GM18519 (cell line): ENCODE data around the gene MAGI2.

ENCODE experiments used
- ATAC-seq: cut with Tn5 transposase; IDR thresholded peaks from one replicate; pipeline ENCODE4 v1.9.1; 2021; ENCODE audit warnings: mild to moderate bottlenecking, moderate library complexity; ENCODE audit not compliant: unreplicated experiment, low FRiP score

Gene MAGI2

DNA sequence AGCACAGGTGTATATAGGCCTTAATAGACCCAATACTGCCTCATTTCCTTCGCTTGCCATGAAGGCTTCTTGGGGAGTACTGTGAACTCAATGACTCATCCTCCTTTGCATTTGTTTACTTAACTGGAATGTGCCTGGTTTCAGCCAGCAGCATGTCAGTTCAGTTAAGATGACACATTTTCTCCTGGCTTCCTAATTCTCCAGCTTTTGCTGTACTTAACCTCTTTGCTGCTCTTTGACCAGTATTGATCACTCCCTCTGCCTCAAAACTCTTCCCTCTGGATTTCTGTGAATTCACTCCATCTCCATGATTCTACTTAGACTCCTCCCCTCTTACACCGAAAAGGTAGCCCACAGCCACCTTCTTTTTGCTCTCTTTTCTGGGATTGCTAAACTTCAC, 135.7 kb downstream of the MAGI2 start:
- ATAC-seq = no peak

DNA sequence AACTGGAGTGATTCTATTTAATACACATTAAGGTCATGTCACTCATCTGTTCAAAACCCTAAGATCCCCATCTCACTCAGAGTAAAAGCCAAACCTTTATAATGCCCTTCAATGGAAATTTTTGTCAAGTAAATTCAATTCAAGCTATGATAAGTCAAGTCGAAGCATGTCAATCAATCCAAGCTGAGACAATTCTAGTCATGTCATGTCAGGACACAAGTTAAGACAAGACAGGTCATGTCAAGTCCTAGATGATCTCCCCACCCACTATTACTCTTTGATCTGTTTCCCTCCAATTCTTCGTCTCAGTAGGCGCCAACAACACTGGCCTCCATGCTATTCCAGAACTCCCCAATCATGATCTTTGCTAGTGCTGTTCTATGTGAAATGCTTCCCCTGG, 141.4 kb downstream of the MAGI2 start:
- ATAC-seq = no peak

DNA sequence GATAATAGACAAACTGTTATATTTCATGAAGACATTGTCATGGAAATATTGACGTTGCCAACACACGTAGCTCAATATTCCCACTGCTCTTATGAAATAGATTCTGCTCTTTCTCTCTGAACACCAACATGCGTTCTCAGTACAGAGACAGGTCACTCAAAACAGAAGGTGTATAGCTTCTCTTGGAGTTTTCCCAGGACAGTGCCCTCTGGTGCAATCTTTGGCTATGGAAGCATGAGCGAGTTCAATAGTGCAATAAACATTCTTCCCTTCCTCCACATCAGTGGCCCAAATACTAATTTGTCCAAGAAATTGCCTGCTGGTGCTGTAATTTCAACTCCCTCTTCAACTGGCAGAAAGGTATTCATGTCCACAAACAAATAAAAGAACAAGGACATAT, 145.3 kb downstream of the MAGI2 start:
- no peak for ATAC-seq

DNA sequence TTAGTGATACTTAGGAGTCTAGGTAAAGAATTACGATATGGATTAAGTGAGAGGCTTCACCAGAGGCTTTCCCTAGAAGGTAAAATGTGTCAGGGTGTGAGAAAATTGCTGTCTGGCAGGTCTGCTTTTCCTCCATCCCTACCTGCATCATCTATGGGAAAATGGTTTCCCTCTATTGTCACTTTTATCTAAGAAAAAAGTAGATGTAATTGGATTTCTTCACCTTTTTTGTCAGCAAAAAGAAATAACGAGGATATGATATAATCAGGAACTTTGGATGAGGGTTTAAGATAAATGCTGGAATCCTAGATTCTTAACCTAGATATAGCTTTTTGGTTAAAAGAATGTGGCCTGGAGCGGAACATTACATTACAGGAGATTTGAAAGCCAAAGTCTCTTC, 146.1 kb downstream of the MAGI2 start:
- no peak for ATAC-seq

DNA sequence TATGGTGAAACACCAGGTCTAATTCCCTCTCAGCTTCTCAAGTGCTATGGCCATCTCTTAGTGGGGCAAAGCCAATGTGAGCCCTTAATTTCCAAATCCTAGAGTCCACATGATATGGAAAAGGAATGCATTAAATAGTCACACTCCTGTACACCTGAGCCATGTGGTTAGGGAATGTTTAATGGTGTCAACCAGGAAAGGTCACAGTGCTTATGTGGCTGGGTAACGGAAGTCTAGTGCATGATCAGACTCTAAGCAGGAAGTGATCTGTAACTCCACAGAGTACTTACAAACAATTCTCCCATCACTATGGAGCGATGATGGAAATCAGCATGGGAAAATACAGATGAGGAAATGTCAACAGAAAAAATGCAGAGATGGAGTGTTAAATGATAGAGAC, 148.8 kb downstream of the MAGI2 start:
- no peak for ATAC-seq

DNA sequence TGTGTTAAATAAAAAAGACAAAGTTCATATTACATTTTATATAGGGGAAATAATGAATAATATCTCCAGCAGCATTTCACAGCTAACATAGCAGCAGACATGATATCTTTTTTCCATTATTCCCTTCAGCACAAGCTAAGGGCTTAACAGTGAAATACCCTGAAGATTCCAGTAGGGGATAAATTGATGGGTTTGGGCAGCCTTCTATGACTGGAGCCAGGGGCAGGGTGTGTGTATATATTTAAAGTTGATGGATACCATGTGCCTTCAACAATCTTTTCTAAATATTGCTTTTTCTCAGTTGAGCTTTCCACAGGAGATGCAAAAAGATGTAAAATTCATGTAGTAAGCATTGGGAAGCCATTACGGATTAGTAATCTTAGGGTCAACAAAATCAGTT, 151.2 kb downstream of the MAGI2 start:
- no peak for ATAC-seq

DNA sequence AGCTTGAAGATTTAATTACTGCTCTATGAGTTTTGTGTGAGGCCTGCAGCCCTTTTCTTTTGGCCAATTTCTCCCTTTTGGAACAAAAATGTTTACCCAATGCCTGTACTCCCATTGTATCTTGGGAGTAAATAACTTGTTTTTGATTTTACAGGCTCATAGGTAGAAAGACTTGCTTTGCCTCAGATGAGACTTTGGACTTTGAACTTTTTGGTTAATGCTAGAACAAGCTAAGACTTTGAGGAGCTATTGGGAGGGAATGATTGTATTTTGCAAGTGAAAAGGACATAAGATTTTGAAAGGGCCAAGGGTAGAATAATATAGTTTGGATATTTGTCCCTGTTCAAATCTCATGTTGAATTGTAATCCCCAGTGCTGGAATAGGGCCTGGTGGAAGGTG, 152.0 kb downstream of the MAGI2 start:
- no peak for ATAC-seq

DNA sequence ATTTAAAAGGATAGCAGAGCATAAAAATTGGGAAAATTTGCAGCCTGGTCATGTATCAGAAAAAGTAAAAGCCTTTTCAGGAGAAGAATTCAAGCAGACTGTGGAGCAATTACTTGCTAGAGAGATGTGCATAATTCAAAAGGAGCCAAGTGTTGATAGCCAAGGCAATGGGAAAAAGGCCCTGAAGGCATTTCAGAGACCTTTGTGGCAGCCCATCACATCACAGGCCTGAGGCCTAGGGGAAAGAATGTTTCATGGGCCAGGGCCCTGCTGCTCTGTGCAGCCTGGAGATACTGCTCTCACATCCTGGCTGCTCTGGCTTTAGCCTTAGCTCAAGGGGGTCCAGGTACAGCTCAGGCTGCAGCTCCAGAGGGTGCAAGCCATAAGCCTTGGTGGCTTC, 152.9 kb downstream of the MAGI2 start:
- ATAC-seq = no peak

DNA sequence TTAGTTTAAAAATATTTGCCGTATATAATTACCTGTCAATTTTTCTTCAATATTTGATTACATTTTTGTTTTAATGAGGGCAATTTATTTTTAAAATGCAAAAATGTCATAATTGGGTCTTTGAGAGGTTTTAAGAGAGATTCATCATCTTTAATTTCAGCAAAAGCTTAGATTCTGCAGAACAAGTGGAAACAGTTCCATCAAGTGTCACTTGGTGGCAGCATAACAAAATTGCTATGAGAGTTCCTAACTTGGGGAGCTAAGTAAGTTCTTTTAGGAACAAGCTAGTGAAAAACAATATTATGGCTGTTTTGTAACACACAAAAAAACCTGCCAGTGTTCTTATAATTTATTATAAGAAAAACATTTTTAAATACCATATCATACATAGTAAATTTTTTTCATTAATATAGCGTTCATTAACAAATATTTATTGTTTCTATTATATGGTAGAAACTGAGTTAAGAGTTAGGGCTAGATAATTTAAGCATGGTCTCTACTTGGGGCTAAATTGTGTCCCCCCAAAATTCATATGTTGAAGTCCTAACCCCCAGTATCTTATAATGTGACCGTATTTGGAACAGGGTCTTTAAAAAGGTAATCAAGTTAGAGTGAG, 155.2 kb downstream of the MAGI2 start:
- ATAC-seq = no peak

DNA sequence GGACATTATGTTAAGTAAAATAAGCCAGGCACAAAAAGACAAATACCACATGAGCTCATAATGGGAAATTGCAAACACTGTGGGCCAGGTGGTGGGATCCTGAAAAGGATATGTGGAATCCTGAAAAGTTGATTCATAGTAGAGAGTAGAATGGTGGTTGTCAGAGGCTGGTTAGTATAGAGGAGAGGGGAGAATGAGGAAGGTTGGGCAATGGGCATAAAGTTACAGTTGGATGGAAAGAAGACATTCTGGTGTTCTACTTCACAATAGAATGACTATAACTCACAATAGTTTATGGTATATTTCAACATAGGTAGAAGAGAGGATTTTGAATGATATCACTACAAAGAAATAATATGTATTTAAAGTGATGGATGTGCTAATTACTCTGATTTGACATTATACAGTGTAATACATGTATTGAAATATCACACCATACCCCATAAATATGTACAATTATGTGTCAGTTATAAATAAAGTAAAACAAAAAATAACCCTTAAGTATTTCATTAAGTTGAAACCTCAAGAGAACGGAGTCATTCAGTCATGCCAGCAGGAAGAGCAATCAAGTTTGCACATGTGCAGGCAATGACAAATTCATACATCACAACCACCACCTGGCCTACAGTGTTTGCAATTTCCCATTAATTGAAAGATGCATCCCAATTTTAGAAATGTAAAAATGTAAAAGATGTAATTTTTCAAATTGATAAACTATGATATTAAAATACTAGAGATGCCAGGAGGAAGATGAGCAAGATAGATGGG, 156.7 kb downstream of the MAGI2 start:
- no peak for ATAC-seq

DNA sequence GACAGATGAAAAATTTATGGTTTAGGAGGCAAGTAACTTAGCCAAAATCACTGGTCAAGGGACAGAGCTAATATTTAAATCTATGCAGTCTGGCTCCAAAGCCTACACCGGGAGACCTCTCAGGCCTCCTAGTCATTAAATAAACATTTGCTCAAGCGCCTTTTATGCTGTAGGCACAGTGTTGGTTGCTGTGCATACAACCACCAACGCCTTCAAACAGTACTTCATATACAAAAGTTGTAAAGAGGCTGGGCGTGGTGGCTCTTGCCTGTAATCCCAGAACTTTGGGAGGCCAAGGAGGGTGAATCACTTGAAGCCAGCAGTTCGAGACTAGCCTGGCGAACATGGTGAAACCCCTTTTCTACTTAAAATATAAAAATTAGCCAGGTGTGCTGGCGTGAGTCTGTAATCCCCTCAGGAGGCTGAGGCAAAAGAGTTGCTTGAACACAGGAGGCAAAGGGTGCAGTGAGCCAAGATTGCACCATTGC, 159.8 kb downstream of the MAGI2 start:
- no peak for ATAC-seq

DNA sequence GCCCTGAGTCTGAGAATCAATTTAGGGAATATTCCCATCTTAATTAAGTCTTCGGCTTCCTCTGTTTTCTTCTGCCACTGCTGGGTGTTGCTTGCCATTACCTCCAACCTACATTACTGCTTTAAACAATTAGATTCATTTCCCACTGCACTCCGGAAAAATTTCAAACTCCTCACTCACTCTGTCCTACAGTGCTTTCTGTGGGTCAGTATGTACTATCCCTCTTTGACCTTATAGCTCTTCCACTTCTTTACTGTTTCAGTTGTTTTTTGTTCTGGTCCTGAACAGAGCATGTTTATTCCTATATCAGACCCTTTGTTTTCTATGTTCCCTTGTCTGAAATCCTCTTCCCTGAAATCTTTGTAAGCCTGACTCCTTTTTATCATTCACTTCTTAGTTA, 160.6 kb downstream of the MAGI2 start:
- no peak for ATAC-seq

DNA sequence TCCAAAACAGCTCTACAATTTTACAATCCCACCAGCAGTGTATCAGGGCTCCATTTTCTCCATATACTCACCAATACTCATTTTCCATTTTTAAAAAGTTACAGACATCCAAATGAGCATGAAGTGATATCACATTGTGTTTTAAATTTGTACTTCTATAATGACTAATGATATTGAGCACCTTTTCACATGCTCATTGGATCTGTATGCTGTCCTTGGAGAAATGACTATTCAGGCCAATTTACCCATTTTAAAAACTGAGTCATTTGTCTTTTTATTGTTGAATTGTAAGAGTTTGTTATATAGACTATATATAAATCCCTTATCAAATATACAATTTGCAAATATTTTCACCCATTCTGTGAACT, 162.0 kb downstream of the MAGI2 start:
- ATAC-seq = no peak

DNA sequence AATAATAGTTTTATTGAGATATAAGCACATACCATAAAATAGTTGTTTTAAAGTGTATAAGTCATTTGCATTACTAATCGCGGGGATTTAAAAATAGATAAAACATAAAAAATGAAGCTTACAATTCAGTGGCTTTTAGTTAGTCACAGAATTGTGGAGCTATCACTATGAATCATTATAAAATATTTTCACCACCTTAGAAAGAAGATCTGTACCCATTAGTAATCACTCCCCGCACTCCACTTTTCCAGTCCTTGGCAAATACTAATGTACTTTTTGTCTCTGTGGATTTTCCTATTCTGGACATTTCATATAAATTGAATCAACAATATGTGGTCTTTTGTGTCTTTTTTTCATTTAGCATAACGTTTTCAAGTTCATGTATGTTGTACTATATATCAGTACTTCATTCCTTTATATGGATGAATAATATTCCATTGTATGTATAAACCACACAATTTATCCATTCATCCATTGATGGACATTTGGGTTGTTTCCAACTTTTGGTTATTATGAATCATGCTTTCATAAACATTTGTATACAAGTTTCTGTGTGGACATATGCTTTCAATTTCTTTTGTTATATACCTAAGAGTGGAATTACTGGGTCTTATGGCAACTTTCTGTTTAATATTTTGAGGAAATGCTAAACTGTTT, 162.5 kb downstream of the MAGI2 start:
- ATAC-seq = no peak

DNA sequence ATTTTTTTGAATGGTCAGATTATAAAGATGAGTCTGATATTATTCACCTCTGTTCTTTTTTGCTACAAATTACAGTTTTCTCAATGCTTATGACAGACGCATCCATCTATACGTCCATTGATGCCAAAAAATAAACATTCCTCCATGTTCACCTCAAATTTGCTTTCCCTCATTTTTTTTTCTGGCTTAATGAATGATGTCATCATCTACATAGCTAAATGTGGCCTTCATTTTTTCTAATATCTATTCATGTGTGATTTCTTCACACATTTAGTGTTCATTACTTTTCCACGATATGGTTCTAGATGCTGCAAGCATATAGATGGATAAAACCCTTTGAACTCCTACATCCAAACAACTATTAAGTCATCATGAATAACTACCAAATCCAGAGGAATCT, 163.1 kb downstream of the MAGI2 start:
- no peak for ATAC-seq

DNA sequence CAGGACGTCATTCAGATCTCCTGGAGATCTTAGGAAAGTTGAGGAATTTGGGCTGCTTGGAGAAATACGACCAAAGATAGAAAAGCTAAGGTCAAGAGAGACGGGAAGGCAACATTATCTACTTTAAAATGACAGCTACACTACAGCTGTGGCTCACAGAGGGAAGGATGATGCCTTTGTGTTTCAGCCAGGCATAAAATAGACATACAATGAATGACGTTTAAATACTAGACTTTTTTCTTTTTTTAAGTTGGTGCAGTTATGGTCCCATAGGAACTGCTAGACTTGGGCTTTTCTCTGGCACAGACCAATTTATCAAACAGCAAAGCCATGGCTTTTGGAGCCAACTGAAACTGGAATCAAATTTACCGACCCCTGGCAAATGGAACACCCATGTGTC, 164.8 kb downstream of the MAGI2 start:
- no peak for ATAC-seq

DNA sequence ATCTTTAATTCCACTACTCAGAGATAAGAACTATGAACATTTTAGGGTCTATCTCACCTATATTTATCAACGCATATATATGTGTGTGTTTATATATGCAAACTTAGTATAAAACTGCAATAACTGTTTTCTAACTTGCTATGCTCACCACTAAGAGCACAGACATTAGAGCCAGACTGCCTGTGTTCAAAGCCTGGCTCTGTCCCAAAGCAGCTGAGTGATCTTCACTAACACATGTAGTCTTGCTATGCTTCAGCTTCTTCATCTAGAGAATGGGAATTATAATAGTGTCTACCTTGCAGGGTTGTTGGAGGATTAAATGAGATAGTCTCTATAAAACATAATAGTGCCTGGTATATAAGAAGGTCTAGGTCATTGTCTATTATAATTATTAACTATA, 165.5 kb downstream of the MAGI2 start:
- no peak for ATAC-seq

DNA sequence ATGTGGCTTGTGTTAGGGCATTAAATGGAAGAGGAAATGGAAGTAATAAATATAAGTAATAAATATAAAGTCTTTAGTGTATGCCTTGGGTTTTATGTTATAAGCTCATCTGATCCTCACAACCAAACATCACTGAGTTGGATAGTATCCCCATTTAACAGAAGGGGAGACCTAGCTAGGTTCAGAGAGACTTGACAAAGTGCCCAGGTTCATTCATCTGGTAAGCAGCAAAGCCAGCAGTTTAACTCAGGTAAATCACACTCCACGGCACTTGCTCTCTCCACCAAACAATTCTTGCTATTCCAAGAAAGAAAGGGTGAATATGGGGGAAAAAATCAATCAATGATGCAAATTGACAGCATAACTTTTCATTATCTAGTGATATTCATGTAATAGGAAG, 167.3 kb downstream of the MAGI2 start:
- ATAC-seq = no peak

DNA sequence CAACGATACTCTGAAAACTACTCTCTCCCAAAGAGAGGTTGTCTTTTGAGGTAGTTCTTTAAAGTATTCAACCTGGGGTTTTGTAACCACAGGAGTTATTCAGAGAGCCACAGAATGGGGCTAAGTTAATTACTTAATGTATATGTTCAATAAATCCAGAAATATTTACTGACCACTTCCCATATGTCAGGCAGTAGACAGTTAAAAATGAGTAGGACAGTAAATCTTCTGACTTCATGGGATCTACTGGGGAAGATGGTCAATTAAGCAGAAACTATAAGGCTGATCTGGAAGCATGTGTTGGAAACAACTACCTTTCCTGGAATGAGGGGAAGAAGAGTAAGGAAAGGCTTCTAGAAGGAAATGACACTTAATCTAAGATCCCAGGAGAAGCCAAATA, 167.7 kb downstream of the MAGI2 start:
- ATAC-seq = no peak

DNA sequence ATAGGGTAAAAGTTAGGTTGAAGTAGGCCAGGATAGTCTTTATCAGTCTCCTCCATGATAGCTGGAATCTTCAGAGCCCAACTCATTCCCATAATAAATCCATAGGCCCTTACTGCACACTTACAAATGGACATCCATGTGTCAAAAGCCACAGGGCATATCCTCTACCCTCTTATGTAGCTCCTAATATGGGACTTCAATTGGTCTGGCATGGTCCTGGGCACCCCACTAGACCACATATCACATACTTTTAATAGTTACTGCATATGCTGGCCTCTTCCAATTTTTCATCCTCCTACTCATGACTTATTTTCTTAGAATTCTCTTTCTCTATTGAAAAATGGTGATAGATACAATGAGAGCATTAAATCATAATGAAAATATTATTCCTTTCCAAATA, 169.3 kb downstream of the MAGI2 start:
- no peak for ATAC-seq

DNA sequence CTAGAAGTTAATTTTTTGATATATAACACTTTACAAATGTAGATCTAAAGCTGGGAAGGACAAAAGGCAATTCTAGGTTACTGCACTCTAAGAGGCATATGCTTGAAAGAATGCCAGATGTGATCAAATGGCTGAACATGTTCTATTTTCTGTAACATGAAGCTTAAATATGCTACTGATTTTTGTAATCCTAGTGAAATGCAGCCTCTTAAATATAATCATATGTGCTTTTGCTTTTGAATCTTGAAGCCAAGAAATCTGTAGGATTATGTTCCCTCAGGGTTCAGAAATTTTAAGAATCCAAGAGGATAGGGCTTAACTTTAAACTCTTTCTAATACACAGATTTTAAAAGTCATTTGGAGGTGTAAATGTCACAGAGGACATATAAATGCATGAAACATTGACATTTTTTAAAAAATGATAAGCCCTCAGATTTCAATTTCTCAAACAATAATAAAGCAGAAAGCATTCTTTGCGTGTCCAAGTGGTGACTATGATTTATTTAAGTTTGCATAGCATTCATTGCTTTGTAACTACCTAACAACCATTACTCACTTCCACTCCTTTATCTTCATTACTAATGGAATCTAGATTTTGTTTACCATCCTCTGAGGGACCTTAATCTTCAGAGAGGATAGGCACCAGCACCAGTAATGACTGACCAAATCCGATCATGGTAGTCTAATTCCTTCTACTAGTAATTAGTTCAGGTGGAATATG, 170.4 kb downstream of the MAGI2 start:
- no peak for ATAC-seq
